OCI-LY3 (cell line): ENCODE measurements around the gene ADAT2.

Source experiments
- EZH2phosphoT487 ChIP-seq: fragments of 200-600 bp; shearing (Covaris generic); IDR thresholded peaks from 2 replicates; pipeline ENCODE4 v1.6.1; 2018; ENCODE audit warnings: antibody characterized with exemption, mixed run types, low read depth
- TF ChIP-seq, protein P1 (sequence below): fragments of 200-600, 300-600 bp; sonication (generic); IDR thresholded peaks from 2 replicates; pipeline ENCODE4 v1.5.1; 2014; ENCODE audit warnings: antibody characterized with exemption, low read length, low read depth

- TF ChIP-seq, protein P1, sequence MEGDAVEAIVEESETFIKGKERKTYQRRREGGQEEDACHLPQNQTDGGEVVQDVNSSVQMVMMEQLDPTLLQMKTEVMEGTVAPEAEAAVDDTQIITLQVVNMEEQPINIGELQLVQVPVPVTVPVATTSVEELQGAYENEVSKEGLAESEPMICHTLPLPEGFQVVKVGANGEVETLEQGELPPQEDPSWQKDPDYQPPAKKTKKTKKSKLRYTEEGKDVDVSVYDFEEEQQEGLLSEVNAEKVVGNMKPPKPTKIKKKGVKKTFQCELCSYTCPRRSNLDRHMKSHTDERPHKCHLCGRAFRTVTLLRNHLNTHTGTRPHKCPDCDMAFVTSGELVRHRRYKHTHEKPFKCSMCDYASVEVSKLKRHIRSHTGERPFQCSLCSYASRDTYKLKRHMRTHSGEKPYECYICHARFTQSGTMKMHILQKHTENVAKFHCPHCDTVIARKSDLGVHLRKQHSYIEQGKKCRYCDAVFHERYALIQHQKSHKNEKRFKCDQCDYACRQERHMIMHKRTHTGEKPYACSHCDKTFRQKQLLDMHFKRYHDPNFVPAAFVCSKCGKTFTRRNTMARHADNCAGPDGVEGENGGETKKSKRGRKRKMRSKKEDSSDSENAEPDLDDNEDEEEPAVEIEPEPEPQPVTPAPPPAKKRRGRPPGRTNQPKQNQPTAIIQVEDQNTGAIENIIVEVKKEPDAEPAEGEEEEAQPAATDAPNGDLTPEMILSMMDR, result no peak
- no peak for TF ChIP-seq EZH2phosphoT487
These were observed 49.4 kb downstream of the ADAT2 start for GRCh38 chr6:143401068-143401446.
